ENCODE measurements around the gene WWOX.

DNA sequence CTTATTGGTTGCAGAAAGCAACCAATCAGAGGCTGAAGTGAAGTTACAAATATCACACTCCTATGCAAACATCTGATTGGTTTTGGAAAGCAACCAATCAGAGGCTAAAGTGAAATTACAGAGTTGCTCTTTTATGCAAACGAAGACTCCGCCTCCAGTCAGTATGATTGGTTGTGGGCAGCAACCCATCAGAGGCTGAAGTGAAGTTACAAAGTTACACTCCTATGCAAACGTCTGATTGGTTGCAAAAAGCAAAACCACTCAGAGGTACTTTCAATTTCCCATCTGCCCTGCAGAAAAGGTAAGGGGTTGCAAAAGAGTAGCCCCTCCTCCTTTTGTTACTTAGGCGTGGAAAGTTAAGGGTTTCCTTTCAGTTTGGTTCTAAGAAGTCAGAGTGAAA is 803.8 kb downstream of the WWOX start:
- TF ChIP-seq RARB (CRISPR knock-in tag; IDR thresholded peaks at IDR 0.05) (no peak), PPARA (CRISPR knock-in tag; IDR thresholded peaks at IDR 0.05; ENCODE audit: borderline replicate concordance) (no peak), GLIS3 (CRISPR knock-in tag; IDR thresholded peaks at IDR 0.05) (no peak), SNAI2 (CRISPR knock-in tag; IDR thresholded peaks at IDR 0.05) (no peak), ZC3H10 (CRISPR knock-in tag; IDR thresholded peaks at IDR 0.05) (no peak), ARNTL (CRISPR knock-in tag; IDR thresholded peaks at IDR 0.05; ENCODE audit: borderline replicate concordance, low read depth) (no peak), ZFP30 (CRISPR knock-in tag; IDR thresholded peaks at IDR 0.05) (no peak), TCF4 (CRISPR knock-in tag; IDR thresholded peaks at IDR 0.05; ENCODE audit: borderline replicate concordance) (no peak), ZNF70 (CRISPR knock-in tag; IDR thresholded peaks at IDR 0.05) (no peak), OSR1 (CRISPR knock-in tag; IDR thresholded peaks at IDR 0.05) (no peak), CSDC2 (CRISPR knock-in tag; IDR thresholded peaks at IDR 0.05) (no peak)
- TF ChIP-seq, protein P1, sequence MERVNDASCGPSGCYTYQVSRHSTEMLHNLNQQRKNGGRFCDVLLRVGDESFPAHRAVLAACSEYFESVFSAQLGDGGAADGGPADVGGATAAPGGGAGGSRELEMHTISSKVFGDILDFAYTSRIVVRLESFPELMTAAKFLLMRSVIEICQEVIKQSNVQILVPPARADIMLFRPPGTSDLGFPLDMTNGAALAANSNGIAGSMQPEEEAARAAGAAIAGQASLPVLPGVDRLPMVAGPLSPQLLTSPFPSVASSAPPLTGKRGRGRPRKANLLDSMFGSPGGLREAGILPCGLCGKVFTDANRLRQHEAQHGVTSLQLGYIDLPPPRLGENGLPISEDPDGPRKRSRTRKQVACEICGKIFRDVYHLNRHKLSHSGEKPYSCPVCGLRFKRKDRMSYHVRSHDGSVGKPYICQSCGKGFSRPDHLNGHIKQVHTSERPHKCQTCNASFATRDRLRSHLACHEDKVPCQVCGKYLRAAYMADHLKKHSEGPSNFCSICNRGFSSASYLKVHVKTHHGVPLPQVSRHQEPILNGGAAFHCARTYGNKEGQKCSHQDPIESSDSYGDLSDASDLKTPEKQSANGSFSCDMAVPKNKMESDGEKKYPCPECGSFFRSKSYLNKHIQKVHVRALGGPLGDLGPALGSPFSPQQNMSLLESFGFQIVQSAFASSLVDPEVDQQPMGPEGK (CRISPR knock-in tag; IDR thresholded peaks at IDR 0.05; ENCODE audit: borderline replicate concordance), result no peak
- TF ChIP-seq, protein P2, sequence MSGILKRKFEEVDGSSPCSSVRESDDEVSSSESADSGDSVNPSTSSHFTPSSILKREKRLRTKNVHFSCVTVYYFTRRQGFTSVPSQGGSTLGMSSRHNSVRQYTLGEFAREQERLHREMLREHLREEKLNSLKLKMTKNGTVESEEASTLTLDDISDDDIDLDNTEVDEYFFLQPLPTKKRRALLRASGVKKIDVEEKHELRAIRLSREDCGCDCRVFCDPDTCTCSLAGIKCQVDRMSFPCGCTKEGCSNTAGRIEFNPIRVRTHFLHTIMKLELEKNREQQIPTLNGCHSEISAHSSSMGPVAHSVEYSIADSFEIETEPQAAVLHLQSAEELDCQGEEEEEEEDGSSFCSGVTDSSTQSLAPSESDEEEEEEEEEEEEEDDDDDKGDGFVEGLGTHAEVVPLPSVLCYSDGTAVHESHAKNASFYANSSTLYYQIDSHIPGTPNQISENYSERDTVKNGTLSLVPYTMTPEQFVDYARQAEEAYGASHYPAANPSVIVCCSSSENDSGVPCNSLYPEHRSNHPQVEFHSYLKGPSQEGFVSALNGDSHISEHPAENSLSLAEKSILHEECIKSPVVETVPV (CRISPR knock-in tag; IDR thresholded peaks at IDR 0.05), result no peak

Measured in SK-N-SH treated with all-trans-retinoic acid at 6 μM for 48 hours (cell line).